NCI-H1930 (cell line): Measurements from ENCODE around the gene AMFR.

Experiments
- DNase-seq, 2 experiments: peaks; one replicate each; lab custom pipeline; 2025; lab: John Stamatoyannopoulos, UW

The AMFR gene

GRCh38 chr16:56425439-56425832, at the start of gene AMFR:
AMFR (minus strand) TSS chr16:56425545; CDS start chr16:56425327, 218 bp downstream.
- DNase-seq = peak; percentile 30 to 74

GRCh38 chr16:56470666-56471065, 45.3 kb upstream of the AMFR start:
- no peak for DNase-seq

- DNase-seq = no peak
Observed at GRCh38 chr16:56470232-56470631, 44.9 kb upstream of the AMFR start.

- DNase-seq = no peak
Observed at GRCh38 chr16:56469748-56470147, 44.4 kb upstream of the AMFR start.

GRCh38 chr16:56468800-56469199, 43.5 kb upstream of the AMFR start:
- DNase-seq = no peak

- DNase-seq = no peak
Observed at GRCh38 chr16:56466344-56466743, 41.0 kb upstream of the AMFR start.

GRCh38 chr16:56463153-56463552, 37.8 kb upstream of the AMFR start:
- DNase-seq = no peak

GRCh38 chr16:56462064-56462796, 36.9 kb upstream of the AMFR start:
- no peak for DNase-seq

GRCh38 chr16:56460101-56460500, 34.8 kb upstream of the AMFR start:
- no peak for DNase-seq

GRCh38 chr16:56457927-56458470, 32.7 kb upstream of the AMFR start:
- no peak for DNase-seq

- no peak for DNase-seq
Observed at GRCh38 chr16:56451753-56452689, 26.7 kb upstream of the AMFR start.

GRCh38 chr16:56450986-56451752, 25.8 kb upstream of the AMFR start, which contains the start of the genes NUDT21 and OGFOD1:
NUDT21 (minus strand) TSS chr16:56451332; CDS start chr16:56451202, 130 bp downstream.
OGFOD1 (plus strand) TSS chr16:56451554; CDS start chr16:56451613, 59 bp downstream.
- peak; percentile 82 for DNase-seq

GRCh38 chr16:56450275-56450985, 25.1 kb upstream of the AMFR start:
- no peak for DNase-seq

GRCh38 chr16:56448005-56448404, 22.7 kb upstream of the AMFR start:
- no peak for DNase-seq

GRCh38 chr16:56447286-56447685, 21.9 kb upstream of the AMFR start:
- DNase-seq = no peak

GRCh38 chr16:56438038-56438437, 12.7 kb upstream of the AMFR start:
- DNase-seq = no peak

GRCh38 chr16:56436258-56436657, 10.9 kb upstream of the AMFR start:
- DNase-seq = no peak

- no peak for DNase-seq
Observed at GRCh38 chr16:56428091-56428490, 2.7 kb upstream of the AMFR start.

- no peak for DNase-seq
Observed at GRCh38 chr16:56426585-56426984, 1.2 kb upstream of the AMFR start.

GRCh38 chr16:56424791-56425438, 430 bp downstream of the AMFR start:
- no peak for DNase-seq

- DNase-seq = no peak
Observed at GRCh38 chr16:56424404-56424764, 961 bp downstream of the AMFR start.
